ENCODE data around the gene CCS. TPM values are rescaled to one million over a fixed set of nuclear protein-coding genes. Genes with fewer than 3 reads are reported as not detected.

The CCS gene
- total and polyA plus RNA-seq, 2 donors (not counting 1 experiment from before 2014, with no cell fraction given) = 87.8 to 174 TPM

GRCh38 chr11:66555416-66555815, 37.6 kb upstream of the CCS start:
- no peak overlapping the region for H2AFZ ChIP-seq (ENCODE audit: insufficient read depth, low read depth, low read length, poor library complexity, severe bottlenecking)
- Mint-ChIP-seq H3K9me3 (ENCODE audit: insufficient read depth) (no peaks in the 10 kb centered on the region), H3K27me3 (peaks cover 20% of the 10 kb centered on the region), H3K27ac (no peak overlapping the region), H3K4me1 (peaks cover 2% of the 10 kb centered on the region), H3K4me3 (no peak overlapping the region)
- H3K9ac ChIP-seq (ENCODE audit: low read length) = no peak overlapping the region
- no peak overlapping the region for H3K27ac ChIP-seq (ENCODE audit: low read length in 2 of 2)
- H3K9me3 ChIP-seq (ENCODE audit: control extremely low read depth in 1 of 3, control insufficient read depth in 2 of 3, insufficient read depth in 1 of 3, low read length in 2 of 3) = peaks cover 0 to 4% (median 0%) of the 10 kb centered on the region in 3 donors
- whole genome bisulfite sequencing (ENCODE audit: insufficient coverage) = 58% methylated on average over 3 of the region's 3 CpGs
- peaks cover 5 to 6% of the 10 kb centered on the region in 2 donors for H3K4me1 ChIP-seq (ENCODE audit: control insufficient read depth in 2 of 2, insufficient read depth in 2 of 2, low read length in 2 of 2)
- H3K4me3 ChIP-seq (ENCODE audit: control extremely low read depth in 1 of 5, extremely low read depth in 1 of 5, insufficient read depth in 1 of 5, low read depth in 2 of 5, low read length in 4 of 5) = no peak overlapping the region
- no peaks in the 10 kb centered on the region for H4K20me1 ChIP-seq (ENCODE audit: control insufficient read depth, insufficient read depth, low read length, poor library complexity, severe bottlenecking)
- no peaks in the 10 kb centered on the region for H3K79me2 ChIP-seq (ENCODE audit: control insufficient read depth, insufficient read depth, low read length)
- CTCF ChIA-PET = no interaction called here
- intact Hi-C loops (cut with micrococcal nuclease) = no loop called here
- no peaks in the 10 kb centered on the region for H3K36me3 ChIP-seq (replicated peaks in 1 of 2; ENCODE audit: control extremely low read depth in 1 of 2, control insufficient read depth in 1 of 2, extremely low read depth in 1 of 2, insufficient read depth in 2 of 2, low read length in 1 of 2)
- POLR2A ChIA-PET = no interaction called here
- TF ChIP-seq EZH2 (IDR thresholded peaks at IDR 0.05; ENCODE audit: borderline replicate concordance, insufficient read depth, low read depth, low read length, poor library complexity, severe bottlenecking) (no peak), CTCF (IDR thresholded peaks at IDR 0.05) (no peak)
- DNase-seq (no peak), ATAC-seq (ENCODE audit: low read depth) (no peak)
- no peak overlapping the region for H3K4me2 ChIP-seq (replicated peaks; ENCODE audit: low read depth, low read length, poor library complexity, severe bottlenecking)
- peaks cover 0 to 26% (median 0%) of the 10 kb centered on the region in 4 experiments for H3K27me3 ChIP-seq (replicated peaks in 1 of 4; ENCODE audit: control extremely low read depth in 1 of 4, control insufficient read depth in 3 of 4, insufficient read depth in 4 of 4, low read length in 3 of 4)

GRCh38 chr11:66556086-66556485, 36.9 kb upstream of the CCS start:
- no peak overlapping the region for H3K27ac Mint-ChIP-seq
- H3K27me3 Mint-ChIP-seq = peaks cover 23% of the 10 kb centered on the region
- H3K27ac ChIP-seq (ENCODE audit: low read length in 2 of 2) = no peak overlapping the region
- H2AFZ ChIP-seq (ENCODE audit: insufficient read depth, low read depth, low read length, poor library complexity, severe bottlenecking) = no peak overlapping the region
- no peaks in the 10 kb centered on the region for H3K79me2 ChIP-seq (ENCODE audit: control insufficient read depth, insufficient read depth, low read length)
- DNase-seq (no peak), ATAC-seq (ENCODE audit: low read depth) (no peak)
- intact Hi-C loops (cut with micrococcal nuclease) = no loop called here
- TF ChIP-seq CTCF (IDR thresholded peaks at IDR 0.05) (no peak), EZH2 (IDR thresholded peaks at IDR 0.05; ENCODE audit: borderline replicate concordance, insufficient read depth, low read depth, low read length, poor library complexity, severe bottlenecking) (no peak)
- peaks cover 2% of the 10 kb centered on the region for H3K4me1 Mint-ChIP-seq
- H3K9me3 Mint-ChIP-seq (ENCODE audit: insufficient read depth) = no peaks in the 10 kb centered on the region
- no peaks in the 10 kb centered on the region for H3K36me3 ChIP-seq (replicated peaks in 1 of 2; ENCODE audit: control extremely low read depth in 1 of 2, control insufficient read depth in 1 of 2, extremely low read depth in 1 of 2, insufficient read depth in 2 of 2, low read length in 1 of 2)
- ChIA-PET POLR2A (no interaction called here), CTCF (no interaction called here)
- H4K20me1 ChIP-seq (ENCODE audit: control insufficient read depth, insufficient read depth, low read length, poor library complexity, severe bottlenecking) = no peaks in the 10 kb centered on the region
- H3K4me2 ChIP-seq (replicated peaks; ENCODE audit: low read depth, low read length, poor library complexity, severe bottlenecking) = no peak overlapping the region
- H3K9me3 ChIP-seq (ENCODE audit: control extremely low read depth in 1 of 3, control insufficient read depth in 2 of 3, insufficient read depth in 1 of 3, low read length in 2 of 3) = peaks cover 0 to 4% (median 0%) of the 10 kb centered on the region in 3 donors
- H3K9ac ChIP-seq (ENCODE audit: low read length) = no peak overlapping the region
- H3K4me3 Mint-ChIP-seq = no peak overlapping the region
- no peak overlapping the region for H3K4me3 ChIP-seq (ENCODE audit: control extremely low read depth in 1 of 5, extremely low read depth in 1 of 5, insufficient read depth in 1 of 5, low read depth in 2 of 5, low read length in 4 of 5)
- peaks cover 5 to 6% of the 10 kb centered on the region in 2 donors for H3K4me1 ChIP-seq (ENCODE audit: control insufficient read depth in 2 of 2, insufficient read depth in 2 of 2, low read length in 2 of 2)
- 84% methylated on average over 7 of the region's 7 CpGs for WGBS (ENCODE audit: insufficient coverage)
- peaks cover 0 to 26% (median 0%) of the 10 kb centered on the region in 4 experiments for H3K27me3 ChIP-seq (replicated peaks in 1 of 4; ENCODE audit: control extremely low read depth in 1 of 4, control insufficient read depth in 3 of 4, insufficient read depth in 4 of 4, low read length in 3 of 4)

Measured in B cell (primary cell).